GM23338 (cell line): ENCODE data around the gene SMAD1. TPM values are rescaled to one million over a fixed set of nuclear protein-coding genes. Genes with fewer than 3 reads are reported as not detected.

Experiments used
- ATAC-seq: fragments of 200-7000 bp; cut with Tn5 transposase; 3 replicates; pipeline ENCODE4 v1.9.1; 2020
- DNase-seq: peaks from one replicate; pipeline ENCODE4 v3.0.0-alpha.2; 2015; ENCODE audit warnings: low spot score
- H2AFZ ChIP-seq: fragments of 200-600 bp; sonication (generic); 2 replicates; pipeline ENCODE4 v1.8.0; 2016; ENCODE audit warnings: antibody characterized with exemption, mild to moderate bottlenecking, moderate library complexity
- H3F3A ChIP-seq: fragments of 200-600 bp; sonication (generic); replicated peaks from 2 replicates; pipeline ENCODE4 v1.8.0; 2017; ENCODE audit warnings: antibody characterized with exemption, mixed run types, low read depth
- H3K27ac ChIP-seq: fragments of 200-600 bp; sonication (generic); 2 replicates; pipeline ENCODE4 v1.6.1; 2016; ENCODE audit warnings: low read depth
- H3K27me3 ChIP-seq: fragments of 200-600 bp; sonication (generic); 2 replicates; pipeline ENCODE4 v1.8.0; 2016; ENCODE audit warnings: mild to moderate bottlenecking, mixed run types, moderate library complexity; ENCODE audit not compliant: insufficient read depth
- H3K36me3 ChIP-seq: fragments of 200-600 bp; sonication (generic); 2 replicates; pipeline ENCODE4 v1.8.0; 2016; ENCODE audit warnings: mild to moderate bottlenecking; ENCODE audit not compliant: insufficient read depth
- H3K4me1 ChIP-seq: fragments of 200-600 bp; sonication (generic); 2 replicates; pipeline ENCODE4 v1.8.0; 2016; ENCODE audit warnings: mild to moderate bottlenecking, moderate library complexity; ENCODE audit not compliant: insufficient read depth
- H3K4me2 ChIP-seq: fragments of 200-600 bp; sonication (generic); 2 replicates; pipeline ENCODE4 v1.7.1; 2017; ENCODE audit warnings: mixed run types
- H3K4me3 ChIP-seq: fragments of 200-600 bp; sonication (generic); 2 replicates; pipeline ENCODE4 v1.6.1; 2016; ENCODE audit warnings: mixed run types
- H3K79me2 ChIP-seq: fragments of 200-600 bp; sonication (generic); replicated peaks from 2 replicates; pipeline ENCODE4 v1.8.0; 2017; ENCODE audit warnings: mild to moderate bottlenecking; ENCODE audit not compliant: insufficient read depth
- H3K9me2 ChIP-seq: fragments of 200-600 bp; sonication (generic); 2 replicates; pipeline ENCODE4 v1.8.0; 2017; ENCODE audit not compliant: insufficient read depth
- H4K20me1 ChIP-seq: fragments of 200-600 bp; sonication (generic); replicated peaks from 2 replicates; pipeline ENCODE4 v1.8.0; 2017; ENCODE audit warnings: mild to moderate bottlenecking; ENCODE audit not compliant: insufficient read depth
- H3K27ac Mint-ChIP-seq: 2 replicates; pipeline ENCODE4 v1.8.0; 2020; ENCODE audit warnings: inconsistent platforms, mild to moderate bottlenecking, moderate library complexity, mixed read lengths
- H3K27me3 Mint-ChIP-seq: 3 replicates; pipeline ENCODE4 v1.8.0; 2022; ENCODE audit warnings: low read depth, mild to moderate bottlenecking, moderate library complexity, mixed read lengths, inconsistent platforms; ENCODE audit not compliant: insufficient read depth, poor library complexity
- H3K36me3 Mint-ChIP-seq: 3 replicates; pipeline ENCODE4 v1.8.0; 2021; ENCODE audit warnings: low read depth, mild to moderate bottlenecking, inconsistent platforms, moderate library complexity, mixed read lengths
- H3K4me1 Mint-ChIP-seq: 3 replicates; pipeline ENCODE4 v1.8.0; 2020; ENCODE audit warnings: mild to moderate bottlenecking, inconsistent platforms, mixed read lengths
- H3K4me3 Mint-ChIP-seq: 3 replicates; pipeline ENCODE4 v1.8.0; 2021; ENCODE audit warnings: moderate library complexity, mild to moderate bottlenecking, inconsistent platforms, mixed read lengths
- H3K9me3 Mint-ChIP-seq: 3 replicates; pipeline ENCODE4 v1.8.0; 2020; ENCODE audit warnings: moderate library complexity, mild to moderate bottlenecking, inconsistent platforms, mixed read lengths
- CREB1 ChIP-seq: fragments of 250-450 bp; sonication (Bioruptor Pico); IDR thresholded peaks from 2 replicates; pipeline ENCODE4 v1.5.0; 2020; ENCODE audit warnings: low read depth, mild to moderate bottlenecking, moderate library complexity
- CTCF ChIP-seq, 2 experiments: fragments of 200-600 bp in 1 of 2; sonication (generic) in 1 of 2; conservative IDR thresholded peaks; 2 replicates each; pipeline versions ENCODE4 v1.5.1 to v1.6.1; 2016 to 2017; ENCODE audit warnings: antibody characterized with exemption in 2 of 2, low read depth in 2 of 2, mild to moderate bottlenecking in 2 of 2, moderate library complexity in 1 of 2
- EZH2 ChIP-seq: fragments of 200-600 bp; sonication (generic); IDR thresholded peaks from one replicate; pipeline ENCODE4 v1.8.0; 2017; ENCODE audit warnings: antibody characterized with exemption, mild to moderate bottlenecking, low read depth; ENCODE audit not compliant: unreplicated experiment
- EZH2phosphoT487 ChIP-seq: fragments of 200-600 bp; sonication (generic); IDR thresholded peaks from one replicate; pipeline ENCODE4 v1.8.1; 2018; ENCODE audit warnings: antibody characterized with exemption; ENCODE audit not compliant: unreplicated experiment
- JUNB ChIP-seq: IDR thresholded peaks from one replicate; pipeline ENCODE4 v1.6.1; 2016; ENCODE audit warnings: antibody characterized with exemption; ENCODE audit not compliant: unreplicated experiment
- NANOG ChIP-seq: IDR thresholded peaks from 2 replicates; pipeline ENCODE4 v1.6.1; 2016; ENCODE audit warnings: antibody characterized with exemption, borderline replicate concordance
- POLR2AphosphoS5 ChIP-seq: IDR thresholded peaks from 2 replicates; pipeline ENCODE4 v1.6.1; 2016; ENCODE audit warnings: antibody characterized with exemption, low read depth
- STAT1 ChIP-seq: IDR thresholded peaks from one replicate; pipeline ENCODE4 v1.6.1; 2016; ENCODE audit warnings: antibody characterized with exemption; ENCODE audit not compliant: unreplicated experiment
- ZNF114 ChIP-seq: fragments of 250-450 bp; sonication (Bioruptor Pico); IDR thresholded peaks from 2 replicates; pipeline ENCODE4 v1.5.0; 2020; ENCODE audit warnings: mild to moderate bottlenecking, moderate library complexity
- ZNF331 ChIP-seq: fragments of 250-450 bp; sonication (Bioruptor Pico); IDR thresholded peaks from 2 replicates; pipeline ENCODE4 v1.5.0; 2020; ENCODE audit warnings: low read depth, mild to moderate bottlenecking, moderate library complexity
- polyA plus RNA-seq: library from polyadenylated mRNA; unstranded; fragments of >200 nt; fragmentation: Nextera tagmentation; extraction: Ambion mirVana; gene quantifications from 2 replicates; pipeline ENCODE4 v1.2.1, GENCODE V29; 2016
- total RNA-seq: library from RNA; depleted of rRNA; stranded (reverse); fragments of >200 nt; shearing (Covaris generic); gene quantifications from 2 replicates; pipeline ENCODE4 v1.2.3, GENCODE V29; 2014
- TF ChIP-seq, protein P1 (sequence below): IDR thresholded peaks from one replicate; pipeline ENCODE4 v1.6.1; 2018; ENCODE audit warnings: antibody characterized with exemption; ENCODE audit not compliant: unreplicated experiment
- TF ChIP-seq, protein P2 (sequence below): fragments of 250-450 bp; sonication (Bioruptor Pico); IDR thresholded peaks from 2 replicates; pipeline ENCODE4 v1.5.0; 2020; ENCODE audit warnings: mild to moderate bottlenecking, moderate library complexity
- TF ChIP-seq, protein P3 (sequence below): IDR thresholded peaks from 2 replicates; pipeline ENCODE4 v1.6.1; 2016; ENCODE audit warnings: antibody characterized with exemption

Gene SMAD1
- total and polyA plus RNA-seq, 2 experiments from 2014 or later, result 19.8 to 33.6 TPM

DNA sequence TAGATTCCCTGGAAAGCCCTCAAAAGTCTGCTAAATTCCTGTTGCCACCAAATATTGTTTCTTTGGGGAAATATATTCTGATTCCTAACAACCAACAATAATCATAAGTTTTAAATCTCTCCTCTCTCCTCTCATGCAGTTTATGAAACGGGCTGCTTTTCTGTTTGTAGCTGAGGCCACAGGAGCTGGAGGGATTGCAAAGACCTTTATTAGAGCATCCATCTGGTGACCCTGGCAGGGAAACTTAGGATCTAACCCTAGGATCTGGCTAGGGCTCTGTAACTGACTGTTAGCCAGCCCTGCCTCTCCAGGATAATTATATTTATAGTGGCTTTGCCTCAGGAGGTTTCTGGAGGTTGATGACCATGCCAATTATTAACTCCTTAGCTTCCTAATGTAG, 56.9 kb downstream of the SMAD1 start:
- TF ChIP-seq, protein P1, sequence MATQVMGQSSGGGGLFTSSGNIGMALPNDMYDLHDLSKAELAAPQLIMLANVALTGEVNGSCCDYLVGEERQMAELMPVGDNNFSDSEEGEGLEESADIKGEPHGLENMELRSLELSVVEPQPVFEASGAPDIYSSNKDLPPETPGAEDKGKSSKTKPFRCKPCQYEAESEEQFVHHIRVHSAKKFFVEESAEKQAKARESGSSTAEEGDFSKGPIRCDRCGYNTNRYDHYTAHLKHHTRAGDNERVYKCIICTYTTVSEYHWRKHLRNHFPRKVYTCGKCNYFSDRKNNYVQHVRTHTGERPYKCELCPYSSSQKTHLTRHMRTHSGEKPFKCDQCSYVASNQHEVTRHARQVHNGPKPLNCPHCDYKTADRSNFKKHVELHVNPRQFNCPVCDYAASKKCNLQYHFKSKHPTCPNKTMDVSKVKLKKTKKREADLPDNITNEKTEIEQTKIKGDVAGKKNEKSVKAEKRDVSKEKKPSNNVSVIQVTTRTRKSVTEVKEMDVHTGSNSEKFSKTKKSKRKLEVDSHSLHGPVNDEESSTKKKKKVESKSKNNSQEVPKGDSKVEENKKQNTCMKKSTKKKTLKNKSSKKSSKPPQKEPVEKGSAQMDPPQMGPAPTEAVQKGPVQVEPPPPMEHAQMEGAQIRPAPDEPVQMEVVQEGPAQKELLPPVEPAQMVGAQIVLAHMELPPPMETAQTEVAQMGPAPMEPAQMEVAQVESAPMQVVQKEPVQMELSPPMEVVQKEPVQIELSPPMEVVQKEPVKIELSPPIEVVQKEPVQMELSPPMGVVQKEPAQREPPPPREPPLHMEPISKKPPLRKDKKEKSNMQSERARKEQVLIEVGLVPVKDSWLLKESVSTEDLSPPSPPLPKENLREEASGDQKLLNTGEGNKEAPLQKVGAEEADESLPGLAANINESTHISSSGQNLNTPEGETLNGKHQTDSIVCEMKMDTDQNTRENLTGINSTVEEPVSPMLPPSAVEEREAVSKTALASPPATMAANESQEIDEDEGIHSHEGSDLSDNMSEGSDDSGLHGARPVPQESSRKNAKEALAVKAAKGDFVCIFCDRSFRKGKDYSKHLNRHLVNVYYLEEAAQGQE, result no peak
- TF ChIP-seq STAT1 (no peak), POLR2AphosphoS5 (no peak), NANOG (no peak), CREB1 (CRISPR knock-in tag) (no peak), ZNF114 (CRISPR knock-in tag) (no peak), JUNB (no peak), CTCF (conservative IDR thresholded peaks at IDR 0.05; ENCODE audit: low read depth in 2 of 2) (no peak), EZH2phosphoT487 (no peak), EZH2 (no peak), ZNF331 (CRISPR knock-in tag) (no peak)
- TF ChIP-seq, protein P2, sequence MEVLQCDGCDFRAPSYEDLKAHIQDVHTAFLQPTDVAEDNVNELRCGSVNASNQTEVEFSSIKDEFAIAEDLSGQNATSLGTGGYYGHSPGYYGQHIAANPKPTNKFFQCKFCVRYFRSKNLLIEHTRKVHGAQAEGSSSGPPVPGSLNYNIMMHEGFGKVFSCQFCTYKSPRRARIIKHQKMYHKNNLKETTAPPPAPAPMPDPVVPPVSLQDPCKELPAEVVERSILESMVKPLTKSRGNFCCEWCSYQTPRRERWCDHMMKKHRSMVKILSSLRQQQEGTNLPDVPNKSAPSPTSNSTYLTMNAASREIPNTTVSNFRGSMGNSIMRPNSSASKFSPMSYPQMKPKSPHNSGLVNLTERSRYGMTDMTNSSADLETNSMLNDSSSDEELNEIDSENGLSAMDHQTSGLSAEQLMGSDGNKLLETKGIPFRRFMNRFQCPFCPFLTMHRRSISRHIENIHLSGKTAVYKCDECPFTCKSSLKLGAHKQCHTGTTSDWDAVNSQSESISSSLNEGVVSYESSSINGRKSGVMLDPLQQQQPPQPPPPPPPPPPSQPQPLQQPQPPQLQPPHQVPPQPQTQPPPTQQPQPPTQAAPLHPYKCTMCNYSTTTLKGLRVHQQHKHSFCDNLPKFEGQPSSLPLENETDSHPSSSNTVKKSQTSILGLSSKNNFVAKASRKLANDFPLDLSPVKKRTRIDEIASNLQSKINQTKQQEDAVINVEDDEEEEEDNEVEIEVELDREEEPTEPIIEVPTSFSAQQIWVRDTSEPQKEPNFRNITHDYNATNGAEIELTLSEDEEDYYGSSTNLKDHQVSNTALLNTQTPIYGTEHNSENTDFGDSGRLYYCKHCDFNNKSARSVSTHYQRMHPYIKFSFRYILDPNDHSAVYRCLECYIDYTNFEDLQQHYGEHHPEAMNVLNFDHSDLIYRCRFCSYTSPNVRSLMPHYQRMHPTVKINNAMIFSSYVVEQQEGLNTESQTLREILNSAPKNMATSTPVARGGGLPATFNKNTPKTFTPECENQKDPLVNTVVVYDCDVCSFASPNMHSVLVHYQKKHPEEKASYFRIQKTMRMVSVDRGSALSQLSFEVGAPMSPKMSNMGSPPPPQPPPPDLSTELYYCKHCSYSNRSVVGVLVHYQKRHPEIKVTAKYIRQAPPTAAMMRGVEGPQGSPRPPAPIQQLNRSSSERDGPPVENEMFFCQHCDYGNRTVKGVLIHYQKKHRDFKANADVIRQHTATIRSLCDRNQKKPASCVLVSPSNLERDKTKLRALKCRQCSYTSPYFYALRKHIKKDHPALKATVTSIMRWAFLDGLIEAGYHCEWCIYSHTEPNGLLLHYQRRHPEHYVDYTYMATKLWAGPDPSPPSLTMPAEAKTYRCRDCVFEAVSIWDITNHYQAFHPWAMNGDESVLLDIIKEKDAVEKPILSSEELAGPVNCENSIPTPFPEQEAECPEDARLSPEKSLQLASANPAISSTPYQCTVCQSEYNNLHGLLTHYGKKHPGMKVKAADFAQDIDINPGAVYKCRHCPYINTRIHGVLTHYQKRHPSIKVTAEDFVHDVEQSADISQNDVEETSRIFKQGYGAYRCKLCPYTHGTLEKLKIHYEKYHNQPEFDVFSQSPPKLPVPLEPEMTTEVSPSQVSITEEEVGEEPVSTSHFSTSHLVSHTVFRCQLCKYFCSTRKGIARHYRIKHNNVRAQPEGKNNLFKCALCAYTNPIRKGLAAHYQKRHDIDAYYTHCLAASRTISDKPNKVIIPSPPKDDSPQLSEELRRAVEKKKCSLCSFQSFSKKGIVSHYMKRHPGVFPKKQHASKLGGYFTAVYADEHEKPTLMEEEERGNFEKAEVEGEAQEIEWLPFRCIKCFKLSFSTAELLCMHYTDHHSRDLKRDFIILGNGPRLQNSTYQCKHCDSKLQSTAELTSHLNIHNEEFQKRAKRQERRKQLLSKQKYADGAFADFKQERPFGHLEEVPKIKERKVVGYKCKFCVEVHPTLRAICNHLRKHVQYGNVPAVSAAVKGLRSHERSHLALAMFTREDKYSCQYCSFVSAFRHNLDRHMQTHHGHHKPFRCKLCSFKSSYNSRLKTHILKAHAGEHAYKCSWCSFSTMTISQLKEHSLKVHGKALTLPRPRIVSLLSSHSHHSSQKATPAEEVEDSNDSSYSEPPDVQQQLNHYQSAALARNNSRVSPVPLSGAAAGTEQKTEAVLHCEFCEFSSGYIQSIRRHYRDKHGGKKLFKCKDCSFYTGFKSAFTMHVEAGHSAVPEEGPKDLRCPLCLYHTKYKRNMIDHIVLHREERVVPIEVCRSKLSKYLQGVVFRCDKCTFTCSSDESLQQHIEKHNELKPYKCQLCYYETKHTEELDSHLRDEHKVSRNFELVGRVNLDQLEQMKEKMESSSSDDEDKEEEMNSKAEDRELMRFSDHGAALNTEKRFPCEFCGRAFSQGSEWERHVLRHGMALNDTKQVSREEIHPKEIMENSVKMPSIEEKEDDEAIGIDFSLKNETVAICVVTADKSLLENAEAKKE, result no peak
- TF ChIP-seq, protein P3, sequence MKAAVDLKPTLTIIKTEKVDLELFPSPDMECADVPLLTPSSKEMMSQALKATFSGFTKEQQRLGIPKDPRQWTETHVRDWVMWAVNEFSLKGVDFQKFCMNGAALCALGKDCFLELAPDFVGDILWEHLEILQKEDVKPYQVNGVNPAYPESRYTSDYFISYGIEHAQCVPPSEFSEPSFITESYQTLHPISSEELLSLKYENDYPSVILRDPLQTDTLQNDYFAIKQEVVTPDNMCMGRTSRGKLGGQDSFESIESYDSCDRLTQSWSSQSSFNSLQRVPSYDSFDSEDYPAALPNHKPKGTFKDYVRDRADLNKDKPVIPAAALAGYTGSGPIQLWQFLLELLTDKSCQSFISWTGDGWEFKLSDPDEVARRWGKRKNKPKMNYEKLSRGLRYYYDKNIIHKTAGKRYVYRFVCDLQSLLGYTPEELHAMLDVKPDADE, result no peak
- no peak overlapping the region for H3K27ac ChIP-seq
- no peaks in the 10 kb centered on the region for H3K36me3 ChIP-seq
- H3K4me2 ChIP-seq, result no peak overlapping the region
- ATAC-seq, result peak; percentile 26; the same call in 1 of the 3 replicates
- H3K36me3 Mint-ChIP-seq, result peaks cover 7% of the 10 kb centered on the region; the same call in 2 of the 3 replicates
- H3K27me3 ChIP-seq, result no peaks in the 10 kb centered on the region
- peaks cover 34% of the 10 kb centered on the region for H3K4me1 Mint-ChIP-seq
- H3K9me3 Mint-ChIP-seq, result no peaks in the 10 kb centered on the region
- H3K4me1 ChIP-seq, result peaks cover 19% of the 10 kb centered on the region
- no peaks in the 10 kb centered on the region for H3K79me2 ChIP-seq
- H3K27ac Mint-ChIP-seq, result peak overlapping the region; percentile 26; the same call in 1 of the 2 replicates
- H4K20me1 ChIP-seq, result no peaks in the 10 kb centered on the region
- H3K4me3 Mint-ChIP-seq, result no peak overlapping the region
- H3K9me2 ChIP-seq, result no peaks in the 10 kb centered on the region
- peaks cover 3% of the 10 kb centered on the region for H3K27me3 Mint-ChIP-seq
- no peak overlapping the region for H3K4me3 ChIP-seq
- no peak for DNase-seq
- H2AFZ ChIP-seq, result no peak overlapping the region
- no peaks in the 10 kb centered on the region for H3F3A ChIP-seq
